Measurements from ENCODE around the gene RNF10. TPM values are rescaled to one million over a fixed set of nuclear protein-coding genes. Genes with fewer than 3 reads are reported as not detected.
"Not testable (repeated sequence)": the region's sequence is repeated elsewhere in the genome, so short reads cannot be mapped to it uniquely, and the experiment has no call there.

The RNF10 gene
- total RNA-seq, 1 experiment from 2014 or later = 115 TPM

GRCh38 chr12:120598674-120599463 lies 64.7 kb downstream of the RNF10 start:
- in situ Hi-C loops (cut with HindIII; ENCODE audit: low sequenced_read_pairs) = no loop called here
- no peak for DNase-seq (ENCODE audit: low spot score)

- DNase-seq (ENCODE audit: low spot score) = no peak
These were observed 65.8 kb downstream of the RNF10 start for GRCh38 chr12:120599672-120600552.

DNA sequence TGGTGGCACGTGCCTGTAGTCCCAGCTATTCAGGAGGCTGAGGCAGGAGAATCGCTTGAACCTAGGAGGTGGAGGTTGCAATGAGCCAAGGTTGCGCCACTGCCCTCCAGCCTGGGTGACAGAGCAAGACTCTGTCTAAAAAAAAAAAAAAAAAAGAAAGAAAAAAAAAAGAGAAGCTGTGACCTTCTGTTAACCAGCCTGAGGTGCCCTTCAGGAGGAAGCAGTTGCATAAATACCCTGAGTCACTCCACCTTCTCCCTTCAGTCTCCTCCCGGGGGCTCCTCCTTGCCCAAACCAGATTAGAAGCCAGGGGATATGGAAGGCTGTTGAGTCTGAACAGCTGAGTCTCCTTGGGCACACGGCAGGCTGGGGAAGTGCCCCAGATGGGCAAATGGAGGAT lies 68.3 kb downstream of the RNF10 start:
- DNase-seq (ENCODE audit: low spot score) = not testable (repeated sequence)

More at GRCh38 chr12:120599672-120600552, 65.8 kb downstream of the RNF10 start:
- in situ Hi-C loops (cut with HindIII; ENCODE audit: low sequenced_read_pairs) = no loop called here

DNA sequence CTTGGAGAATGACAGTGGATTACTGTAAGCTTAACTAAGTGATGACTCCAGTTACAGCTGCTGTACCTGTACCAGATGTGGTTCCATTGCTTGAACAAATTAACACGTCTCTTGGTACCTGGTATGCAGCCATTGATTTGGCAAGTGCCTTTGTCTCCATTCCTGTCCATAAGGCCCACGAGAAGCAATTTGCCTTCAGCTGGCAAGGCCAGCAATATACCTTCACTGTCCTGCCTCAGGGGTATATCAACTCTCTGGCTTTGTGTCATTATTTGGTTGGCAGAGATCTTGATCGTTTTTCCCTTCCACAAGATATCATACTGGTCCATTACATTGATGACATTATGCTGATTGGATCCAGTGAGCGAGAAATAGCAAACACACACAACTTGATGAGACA lies 76.4 kb downstream of the RNF10 start:
- in situ Hi-C loops (cut with HindIII; ENCODE audit: low sequenced_read_pairs) = no loop called here

More for the DNA sequence above, 68.3 kb downstream of the RNF10 start:
- in situ Hi-C loops (cut with HindIII; ENCODE audit: low sequenced_read_pairs) = not testable (repeated sequence)

GRCh38 chr12:120611534-120611933 lies 77.4 kb downstream of the RNF10 start:
- DNase-seq (ENCODE audit: low spot score); in situ Hi-C loops (cut with HindIII; ENCODE audit: low sequenced_read_pairs): not testable (repeated sequence)

More for the DNA sequence above, 76.4 kb downstream of the RNF10 start:
- no peak for DNase-seq (ENCODE audit: low spot score)

GRCh38 chr12:120614848-120615247 lies 80.7 kb downstream of the RNF10 start:
- in situ Hi-C loops (cut with HindIII; ENCODE audit: low sequenced_read_pairs) = no loop called here
- DNase-seq (ENCODE audit: low spot score) = no peak

GRCh38 chr12:120617193-120617592 lies 83.0 kb downstream of the RNF10 start:
- DNase-seq (ENCODE audit: low spot score); in situ Hi-C loops (cut with HindIII; ENCODE audit: low sequenced_read_pairs): not testable (repeated sequence)

DNA sequence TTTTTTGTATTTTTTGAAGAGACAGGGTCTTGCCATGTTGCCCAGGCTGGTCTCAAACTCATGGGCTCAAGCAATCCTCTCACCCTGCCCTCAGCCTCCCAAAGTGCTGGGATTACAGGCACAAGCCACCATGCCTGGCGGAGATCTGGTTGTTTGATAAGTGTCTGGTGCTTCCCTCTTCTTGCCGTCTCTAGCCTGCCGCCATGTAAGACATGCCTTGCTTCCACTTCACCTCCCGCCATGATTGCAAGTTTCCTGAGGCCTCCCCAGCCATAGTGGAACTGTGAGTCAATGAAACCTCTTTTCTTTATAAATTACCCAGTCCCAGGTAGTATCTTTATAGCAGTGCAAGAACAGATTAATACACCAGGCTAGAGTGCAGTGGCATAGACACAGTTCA lies 83.6 kb downstream of the RNF10 start:
- DNase-seq (ENCODE audit: low spot score); in situ Hi-C loops (cut with HindIII; ENCODE audit: low sequenced_read_pairs): not testable (repeated sequence)

DNA sequence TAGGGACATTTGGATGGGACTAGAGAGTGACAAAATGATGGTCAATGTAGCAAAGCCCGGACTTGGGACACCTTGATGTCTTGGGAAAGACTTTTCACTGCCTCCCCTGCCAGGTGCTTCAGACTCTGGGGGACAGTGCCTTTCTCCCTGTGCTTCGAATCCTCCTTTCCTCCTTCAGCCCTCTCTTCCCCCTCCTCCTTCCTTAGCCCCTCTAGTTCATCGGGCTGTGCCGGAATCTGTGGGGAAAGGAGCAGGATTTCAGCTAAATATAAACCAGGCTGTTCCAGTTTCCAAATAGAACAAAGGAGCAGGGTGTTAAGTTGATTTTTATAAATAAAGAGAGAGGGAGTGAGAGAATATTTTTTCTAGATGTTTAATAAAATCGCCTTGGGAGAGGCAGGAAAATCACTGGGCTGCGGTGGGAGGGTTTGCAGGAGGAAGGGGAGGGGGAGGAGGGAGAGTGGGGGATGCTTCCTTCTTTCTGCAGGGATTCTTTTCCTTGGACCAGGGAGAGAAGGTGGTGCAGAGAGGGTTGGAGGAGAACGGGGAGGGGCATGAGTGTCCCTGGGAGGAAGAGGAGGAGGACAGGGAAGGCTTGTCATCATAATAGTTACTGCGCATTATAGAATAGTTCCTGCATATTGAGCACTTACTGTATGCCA lies 84.9 kb downstream of the RNF10 start:
- no peak for DNase-seq (ENCODE audit: low spot score)
- in situ Hi-C loops (cut with HindIII; ENCODE audit: low sequenced_read_pairs) = no loop called here

- in situ Hi-C loops (cut with HindIII; ENCODE audit: low sequenced_read_pairs) = no loop called here
- DNase-seq (ENCODE audit: low spot score) = no peak
These were observed 86.5 kb downstream of the RNF10 start for GRCh38 chr12:120620624-120621023.

DNA sequence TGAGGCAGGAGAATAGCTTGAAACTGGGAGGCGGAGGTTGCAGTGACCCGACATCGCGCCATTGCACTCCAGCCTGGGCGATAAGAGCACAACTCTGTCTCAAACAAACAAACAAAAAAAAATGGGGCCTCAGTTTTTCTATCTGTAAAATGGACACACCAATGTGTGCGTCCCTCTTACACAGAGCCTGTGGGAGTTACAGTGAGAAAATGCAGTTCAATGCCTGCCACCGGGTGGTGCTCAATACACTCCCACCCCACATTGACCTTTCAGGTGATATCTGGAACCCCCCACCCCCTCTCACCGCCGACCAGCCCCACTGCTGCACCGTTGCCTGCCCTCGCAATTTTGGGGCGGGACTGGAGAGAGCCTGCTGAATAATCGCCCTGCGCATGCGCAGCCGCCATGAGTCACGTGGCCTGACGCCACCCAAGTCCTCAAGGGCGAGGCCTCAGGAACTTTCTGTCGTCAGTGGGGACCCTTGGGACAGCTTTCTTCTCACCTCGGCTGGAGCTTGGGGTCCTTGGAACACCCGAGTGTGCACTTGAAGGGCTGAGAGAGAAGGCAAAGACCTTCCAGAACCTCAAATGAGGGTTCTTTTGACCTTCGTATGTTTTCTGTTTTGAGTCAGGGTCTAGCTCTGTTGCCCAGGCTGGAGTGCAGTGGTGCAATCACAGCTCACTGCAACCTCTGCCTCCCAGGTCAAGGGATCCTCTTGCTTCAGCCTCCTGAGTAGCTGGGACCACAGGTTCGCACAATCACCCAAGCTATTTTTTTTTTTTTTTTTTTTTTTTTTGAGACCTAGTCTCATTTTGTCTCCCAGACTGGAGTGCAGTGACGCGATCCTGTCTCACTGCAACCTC lies 91.6 kb downstream of the RNF10 start:
- in situ Hi-C loops (cut with HindIII; ENCODE audit: low sequenced_read_pairs) = no loop called here
- DNase-seq (ENCODE audit: low spot score) = no peak

Other genes starting within 250 kb of the RNF10 start
- not detected in 2 replicates for gene RNU4-2, start 242.5 kb upstream of the RNF10 start, total RNA-seq (2014; rRNA removed; shearing (Covaris generic))
- gene RNU4-1, start 241.1 kb upstream of the RNF10 start, total RNA-seq (2014; rRNA removed; shearing (Covaris generic)) = not detected in 2 replicates
- 2.9 and 4.6 TPM in 2 replicates for gene SIRT4, start 232.0 kb upstream of the RNF10 start, total RNA-seq (2014; rRNA removed; shearing (Covaris generic))
- gene PLA2G1B, start 206.6 kb upstream of the RNF10 start, total RNA-seq (2014; rRNA removed; shearing (Covaris generic)) = not detected in 2 replicates
- 6.3 and 24.6 TPM in 2 replicates for gene MSI1, start 165.2 kb upstream of the RNF10 start, total RNA-seq (2014; rRNA removed; shearing (Covaris generic))
- 487 and 568 TPM in 2 replicates for gene COX6A1, start 96.2 kb upstream of the RNF10 start, total RNA-seq (2014; rRNA removed; shearing (Covaris generic))
- gene TRIAP1, start 88.0 kb upstream of the RNF10 start, total RNA-seq (2014; rRNA removed; shearing (Covaris generic)) = 90.3 and 118 TPM in 2 replicates
- 34.3 and 42.3 TPM in 2 replicates for gene GATC, start 87.9 kb upstream of the RNF10 start, total RNA-seq (2014; rRNA removed; shearing (Covaris generic))
- gene SRSF9, start 64.6 kb upstream of the RNF10 start, total RNA-seq (2014; rRNA removed; shearing (Covaris generic)) = 338 and 491 TPM in 2 replicates
- 541 and 568 TPM in 2 replicates for gene DYNLL1, start 38.2 kb upstream of the RNF10 start, total RNA-seq (2014; rRNA removed; shearing (Covaris generic))
- gene COQ5, start 5.2 kb upstream of the RNF10 start, total RNA-seq (2014; rRNA removed; shearing (Covaris generic)) = 34.3 and 45.5 TPM in 2 replicates
- gene POP5, start 47.0 kb downstream of the RNF10 start, total RNA-seq (2014; rRNA removed; shearing (Covaris generic)) = 43.9 and 45.9 TPM in 2 replicates
- 0.86 TPM in 1 of 2 replicates, not detected in the other for gene CABP1, start 106.3 kb downstream of the RNF10 start, total RNA-seq (2014; rRNA removed; shearing (Covaris generic))
- 85.9 and 106 TPM in 2 replicates for gene MLEC, start 152.8 kb downstream of the RNF10 start, total RNA-seq (2014; rRNA removed; shearing (Covaris generic))
- 47.0 and 53.8 TPM in 2 replicates for gene UNC119B, start 176.1 kb downstream of the RNF10 start, total RNA-seq (2014; rRNA removed; shearing (Covaris generic))
- 9.3 and 11.4 TPM in 2 replicates for gene ACADS, start 191.5 kb downstream of the RNF10 start, total RNA-seq (2014; rRNA removed; shearing (Covaris generic))